HEK293T (cell line): Measurements from ENCODE around the gene SPAG16.

Experiments used
- ELF4 ChIP-seq: fragments of 450-650 bp; IDR thresholded peaks from 2 replicates; pipeline ENCODE4 v1.6.1; 2017; ENCODE audit warnings: antibody characterized with exemption
- FOXM1 ChIP-seq: fragments of 450-650 bp; IDR thresholded peaks from 2 replicates; pipeline ENCODE4 v1.6.1; 2017; ENCODE audit warnings: mild to moderate bottlenecking, borderline replicate concordance
- L3MBTL2 ChIP-seq: fragments of 450-650 bp; conservative IDR thresholded peaks from 2 replicates; pipeline ENCODE4 v1.6.1; 2016; ENCODE audit warnings: mild to moderate bottlenecking
- LEF1 ChIP-seq: fragments of 450-650 bp; IDR thresholded peaks from 2 replicates; pipeline ENCODE4 v1.6.1; 2017; ENCODE audit warnings: mild to moderate bottlenecking, borderline replicate concordance
- SUZ12 ChIP-seq: fragments of 450-650 bp; IDR thresholded peaks from 2 replicates; pipeline ENCODE4 v1.6.1; 2016; ENCODE audit warnings: mild to moderate bottlenecking
- TARDBP ChIP-seq: fragments of 450-650 bp; IDR thresholded peaks from 2 replicates; pipeline ENCODE4 v1.6.1; 2016
- TF ChIP-seq, protein P1 (sequence below): fragments of 450-650 bp; IDR thresholded peaks from 2 replicates; pipeline ENCODE4 v1.6.1; 2016

DNA sequence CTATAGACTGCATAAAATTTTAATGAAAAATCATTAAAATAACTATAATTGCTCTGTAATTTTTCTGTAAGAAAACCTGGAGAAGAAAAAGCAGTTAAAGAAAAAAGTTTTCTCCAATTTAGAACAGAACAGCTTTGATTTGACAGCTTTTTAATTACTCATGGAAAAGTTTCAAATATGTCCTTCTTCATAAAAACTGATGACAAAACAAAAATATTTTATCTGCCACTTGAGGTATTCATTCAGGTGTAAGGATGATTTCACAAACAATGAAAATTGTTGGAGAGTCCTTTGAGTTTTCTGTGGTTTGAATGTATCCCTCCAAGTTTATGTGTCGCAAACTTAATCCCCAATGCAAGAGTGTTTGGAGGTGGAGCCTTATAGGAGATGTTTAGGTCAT lies 824.3 kb downstream of the SPAG16 start:
- TF ChIP-seq SUZ12, result no peak
- TF ChIP-seq, protein P1, sequence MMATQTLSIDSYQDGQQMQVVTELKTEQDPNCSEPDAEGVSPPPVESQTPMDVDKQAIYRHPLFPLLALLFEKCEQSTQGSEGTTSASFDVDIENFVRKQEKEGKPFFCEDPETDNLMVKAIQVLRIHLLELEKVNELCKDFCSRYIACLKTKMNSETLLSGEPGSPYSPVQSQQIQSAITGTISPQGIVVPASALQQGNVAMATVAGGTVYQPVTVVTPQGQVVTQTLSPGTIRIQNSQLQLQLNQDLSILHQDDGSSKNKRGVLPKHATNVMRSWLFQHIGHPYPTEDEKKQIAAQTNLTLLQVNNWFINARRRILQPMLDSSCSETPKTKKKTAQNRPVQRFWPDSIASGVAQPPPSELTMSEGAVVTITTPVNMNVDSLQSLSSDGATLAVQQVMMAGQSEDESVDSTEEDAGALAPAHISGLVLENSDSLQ, result no peak
- no peak for TF ChIP-seq LEF1
- TF ChIP-seq ELF4, result no peak
- TF ChIP-seq FOXM1, result no peak
- TF ChIP-seq L3MBTL2, result no peak
- no peak for TF ChIP-seq TARDBP
